GF-D8 (cell line): ENCODE measurements around the gene DYNLT4.
A peak's percentile ranks its signal among the peaks of the same experiment; 100 is the strongest.
"Not testable (repeated sequence)": the region's sequence is repeated elsewhere in the genome, so short reads cannot be mapped to it uniquely, and the experiment has no call there.

ENCODE experiments used
- DNase-seq: peaks from one replicate; lab custom pipeline; 2025; lab: John Stamatoyannopoulos, UW

DYNLT4 gene

DNA sequence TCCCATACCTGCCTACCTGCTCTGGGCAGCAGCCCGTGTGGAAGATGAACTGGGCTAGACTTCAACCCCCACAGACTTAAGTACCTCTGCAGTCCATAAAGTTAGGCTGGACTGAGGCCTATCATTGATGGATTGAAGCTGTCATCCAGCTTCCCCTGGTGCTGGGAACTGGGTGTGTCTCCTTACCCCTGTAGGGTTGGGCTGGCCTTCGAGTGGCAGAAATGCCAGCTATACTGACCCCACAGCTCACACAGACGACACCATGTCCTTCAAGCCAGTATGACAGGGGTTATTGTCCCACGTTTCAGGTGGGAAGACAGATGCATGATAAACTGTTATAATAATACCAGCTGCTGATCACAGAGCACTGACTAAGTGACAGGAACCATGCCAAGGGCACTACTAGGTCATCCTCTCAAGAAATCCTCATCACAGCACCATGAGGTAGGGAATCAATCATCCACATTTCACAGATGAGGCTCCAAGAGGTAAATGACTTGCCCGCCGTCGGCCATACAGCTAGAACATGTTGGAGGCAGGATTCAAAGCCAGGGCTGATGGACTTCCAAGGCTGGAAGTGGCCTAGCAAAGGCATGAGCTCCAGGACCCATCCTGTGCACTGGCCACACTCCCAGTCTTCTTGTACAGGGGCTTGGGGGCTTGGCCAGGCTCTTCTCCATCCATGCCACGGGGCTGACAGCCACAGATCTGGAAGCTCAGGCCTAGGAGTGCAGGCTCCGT, 18.9 kb downstream of the DYNLT4 start, which contains the start of gene BEST4:
Gene BEST4, minus strand, starts transcription at position 51 of the 741 bp plus-strand sequence. CDS start 465 bp downstream, outside the sequence.
- DNase-seq: no peak

- no peak for DNase-seq
Observed at GRCh38 chr1:44787506-44787905, 19.6 kb downstream of the DYNLT4 start.

DNA sequence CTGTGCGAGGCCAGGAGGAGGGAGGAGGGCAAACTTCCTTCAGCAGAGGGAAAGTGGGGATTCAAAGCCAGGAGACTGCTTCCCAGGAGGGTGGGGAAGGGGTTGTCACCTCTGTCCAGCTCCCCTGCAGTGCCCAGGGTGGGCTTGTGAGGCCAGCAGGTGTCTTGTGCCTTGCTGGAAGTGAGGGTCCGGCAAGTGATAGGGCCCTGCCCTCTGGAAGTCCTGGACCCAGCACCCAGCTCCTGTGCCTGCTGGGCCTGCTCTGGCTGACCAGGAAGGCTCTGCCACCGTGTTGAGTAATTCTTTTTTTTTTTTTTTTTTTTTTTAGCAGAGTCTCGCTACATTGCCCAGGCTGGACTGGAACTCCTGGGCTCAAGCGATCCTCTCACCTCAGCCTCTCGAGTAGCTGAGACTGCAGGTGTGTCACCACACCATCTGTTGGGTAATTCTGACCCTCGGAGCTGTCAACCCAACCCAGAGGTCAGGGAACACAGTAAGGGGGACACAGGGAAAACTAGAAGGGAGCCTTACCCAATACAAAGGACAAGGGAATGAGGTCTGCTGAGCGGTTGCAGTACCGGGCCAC, 20.2 kb downstream of the DYNLT4 start:
- no peak for DNase-seq

DNA sequence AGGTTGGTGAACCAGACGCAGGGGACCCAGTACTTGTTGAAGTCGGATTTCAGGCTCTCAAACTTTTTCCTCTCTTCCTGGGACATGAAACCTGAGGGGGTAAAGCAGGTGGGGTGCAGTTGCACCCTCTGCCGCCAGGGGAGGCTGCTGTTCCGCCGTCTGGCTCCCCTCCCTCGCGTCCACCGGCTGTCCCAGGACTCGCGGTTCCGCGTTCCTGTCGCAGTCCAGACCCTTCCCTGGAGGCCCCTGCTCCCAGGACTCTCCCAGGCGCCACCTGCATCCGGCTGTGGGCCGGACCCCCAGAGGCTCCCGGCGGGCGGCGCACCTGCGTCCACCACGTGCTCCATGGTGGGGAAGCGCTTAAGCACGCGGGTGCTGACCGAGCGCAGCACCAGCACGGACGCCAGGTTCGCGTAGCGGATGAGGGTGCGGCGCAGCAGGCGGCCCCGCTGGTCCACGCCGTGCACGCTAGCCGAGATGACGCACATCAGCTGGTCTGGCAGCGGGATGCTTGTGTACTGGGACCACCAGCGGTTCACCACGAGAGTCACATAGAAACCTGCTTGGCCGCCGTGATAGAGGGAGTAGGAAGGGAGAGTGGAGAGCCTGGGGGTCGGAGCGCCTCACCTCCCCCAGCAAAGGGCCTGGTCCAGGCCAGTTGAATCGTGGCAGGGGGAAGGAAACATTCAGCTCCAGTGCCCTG, 20.9 kb downstream of the DYNLT4 start:
- no peak for DNase-seq

GRCh38 chr1:44785501-44786137, 21.5 kb downstream of the DYNLT4 start:
- DNase-seq: no peak

DNA sequence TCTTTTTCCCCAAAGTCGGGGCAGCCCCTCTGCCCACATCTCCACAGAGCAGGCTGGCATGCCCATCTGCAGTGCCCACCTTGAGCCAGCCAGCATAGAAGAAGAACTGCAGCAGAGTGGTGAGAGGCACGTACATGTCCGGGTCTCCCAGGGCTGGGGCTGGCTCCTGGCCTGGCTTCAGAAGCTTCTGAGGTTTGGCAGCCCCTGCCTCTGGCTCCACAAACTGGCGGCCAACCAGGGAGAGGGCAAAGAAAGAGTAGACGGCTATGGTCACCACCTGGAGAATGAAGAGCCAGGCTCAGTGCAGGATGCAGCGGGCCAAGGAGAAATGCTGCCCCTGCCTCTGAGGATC, 22.1 kb downstream of the DYNLT4 start:
- DNase-seq: no peak

DNA sequence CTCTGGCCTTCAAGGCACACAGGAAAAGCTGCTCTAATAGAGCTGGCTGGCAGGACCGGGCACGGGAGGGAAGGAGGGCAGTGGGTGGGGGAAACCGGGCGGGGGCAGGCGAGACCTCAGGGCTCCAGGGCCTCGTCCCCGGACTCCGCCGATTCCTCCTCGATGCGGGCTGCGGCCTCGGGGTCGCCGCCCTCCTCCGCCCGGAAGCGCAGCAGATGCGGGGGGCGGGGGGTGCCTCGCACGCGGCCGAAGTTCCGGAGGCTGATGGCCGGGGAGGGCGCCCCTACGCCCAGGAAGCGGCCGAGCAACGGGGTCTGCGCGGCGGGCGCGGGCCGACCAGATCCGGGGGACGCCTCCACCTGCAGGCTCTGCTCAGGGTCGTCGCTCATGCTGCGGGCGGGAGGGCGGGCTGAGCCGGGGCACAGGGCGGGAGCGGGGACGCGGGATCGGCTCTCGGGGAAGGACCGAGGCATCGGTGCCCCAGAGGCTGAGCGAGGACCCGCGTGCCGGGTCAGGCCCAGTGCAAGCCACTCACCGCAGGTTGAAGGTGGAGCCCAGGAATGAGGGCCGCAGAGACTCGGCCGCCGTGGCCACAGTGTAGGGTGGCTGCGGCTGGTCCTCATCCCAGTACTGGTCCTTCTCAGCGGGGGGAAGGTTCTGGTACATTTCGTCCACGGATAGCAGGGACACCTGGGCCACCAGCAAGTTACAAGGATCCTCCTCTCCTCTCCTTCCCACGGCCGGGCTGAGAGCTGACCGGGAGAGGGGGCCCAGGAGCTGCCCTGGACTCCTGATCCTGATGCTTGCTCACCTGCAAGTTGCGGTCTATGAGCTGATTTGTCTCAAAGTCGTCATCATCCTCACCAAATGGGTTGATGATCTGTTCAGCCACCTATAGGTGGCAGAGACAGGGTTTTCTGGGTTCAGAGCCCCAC, 22.8 kb downstream of the DYNLT4 start:
- no peak for DNase-seq

DNA sequence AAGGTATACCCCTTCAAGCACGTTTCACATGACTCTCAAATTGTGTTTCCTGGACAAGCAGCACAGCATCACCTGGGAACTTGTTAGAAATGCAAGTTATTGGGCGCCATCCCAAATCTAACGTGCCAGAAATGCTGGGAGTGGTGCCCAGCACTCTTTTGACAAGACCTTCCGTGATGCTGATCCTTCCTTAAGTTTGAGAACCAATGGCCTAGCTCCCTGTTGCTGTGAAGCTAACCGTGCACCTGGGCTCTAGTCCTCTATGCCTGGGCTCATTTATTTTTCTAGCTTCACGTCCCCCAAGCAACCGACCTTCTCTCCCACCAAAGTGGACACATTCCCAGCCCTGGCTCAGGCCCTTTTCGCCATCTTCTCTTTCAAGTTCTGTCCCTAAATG, 23.5 kb downstream of the DYNLT4 start:
- no peak for DNase-seq

DNA sequence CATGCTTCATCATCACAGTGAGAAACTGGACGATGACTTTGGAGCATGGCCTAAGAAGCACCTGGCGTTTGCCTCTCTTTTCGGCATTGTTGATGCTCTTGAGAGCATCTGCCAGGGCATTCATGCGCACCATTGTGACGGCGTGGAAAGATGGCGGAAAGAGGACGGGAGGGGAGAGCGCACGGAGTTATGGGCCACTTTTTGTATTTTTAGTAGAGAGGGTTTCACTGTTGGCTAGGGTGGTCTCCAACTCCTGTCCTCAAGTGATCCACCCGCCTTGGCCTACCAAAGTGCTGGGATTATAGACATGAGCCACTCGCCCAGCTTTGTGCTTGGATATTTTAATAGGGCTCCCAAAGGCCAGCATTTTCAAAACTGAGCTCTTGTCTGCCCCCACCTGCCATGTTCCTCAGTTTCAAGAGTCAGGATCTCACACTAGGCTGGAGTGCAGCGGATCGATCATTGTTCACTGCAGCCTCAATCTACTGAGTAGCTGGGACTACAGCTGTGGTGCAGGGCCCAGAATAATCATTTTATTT, 26.5 kb downstream of the DYNLT4 start:
- no peak for DNase-seq

GRCh38 chr1:44778705-44779576, 28.2 kb downstream of the DYNLT4 start:
- no peak for DNase-seq

GRCh38 chr1:44777969-44778635, 29.0 kb downstream of the DYNLT4 start:
- no peak for DNase-seq

DNA sequence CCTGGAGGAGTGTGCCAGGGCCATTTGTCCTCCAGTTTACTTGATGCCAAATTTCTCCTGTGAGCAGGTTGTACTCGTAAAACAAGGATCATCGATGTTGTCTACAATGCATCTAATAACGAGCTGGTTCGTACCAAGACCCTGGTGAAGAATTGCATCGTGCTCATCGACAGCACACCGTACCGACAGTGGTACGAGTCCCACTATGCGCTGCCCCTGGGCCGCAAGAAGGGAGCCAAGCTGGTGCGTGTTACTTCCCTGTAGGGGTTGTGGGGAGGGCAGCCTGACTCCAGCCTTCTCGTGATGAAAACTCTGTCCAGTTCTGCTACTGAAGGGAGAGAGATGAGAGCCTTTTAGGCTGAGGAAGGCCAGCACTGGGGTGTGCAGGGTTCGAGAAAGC, 29.6 kb downstream of the DYNLT4 start:
- no peak for DNase-seq

GRCh38 chr1:44776730-44777068, 30.5 kb downstream of the DYNLT4 start:
- DNase-seq: no peak

DNA sequence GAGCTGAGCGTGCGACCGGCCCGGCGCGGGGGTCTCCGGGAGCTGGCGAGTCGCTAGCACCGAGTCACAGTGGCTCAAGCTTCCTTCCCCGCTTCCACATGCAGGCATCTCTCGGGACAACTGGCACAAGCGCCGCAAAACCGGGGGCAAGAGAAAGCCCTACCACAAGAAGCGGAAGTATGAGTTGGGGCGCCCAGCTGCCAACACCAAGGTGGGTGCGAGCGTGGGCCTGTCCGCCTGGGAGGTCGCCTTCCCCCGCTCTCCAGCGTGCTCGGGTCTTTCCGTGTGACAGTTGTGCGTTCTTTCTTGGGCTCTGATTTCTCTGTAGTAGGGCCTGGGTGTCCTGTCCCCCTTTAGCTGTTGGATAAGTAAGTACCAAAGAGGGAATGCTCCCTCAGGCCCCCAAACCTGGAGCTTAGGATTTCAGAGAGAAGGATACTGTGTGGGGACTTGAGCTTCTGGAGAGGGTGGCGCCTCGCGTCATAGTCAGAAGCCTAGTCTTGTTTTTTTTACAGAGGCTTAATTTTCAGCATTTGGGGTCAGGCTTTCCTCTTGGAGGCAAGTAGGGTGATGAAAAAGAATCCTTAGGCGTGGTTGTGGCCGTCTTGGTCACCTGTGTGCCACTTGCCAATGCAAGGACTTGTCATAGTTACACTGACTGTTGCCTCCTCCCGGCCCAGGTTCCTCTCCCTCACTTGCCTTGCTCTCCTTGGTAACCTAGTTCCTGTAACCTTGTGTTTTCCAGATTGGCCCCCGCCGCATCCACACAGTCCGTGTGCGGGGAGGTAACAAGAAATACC, 31.0 kb downstream of the DYNLT4 start:
- no peak for DNase-seq

- peak; percentile 75 for DNase-seq
Observed at GRCh38 chr1:44775078-44775929, 31.8 kb downstream of the DYNLT4 start, which contains the start of gene RPS8. RPS8 (plus strand) TSS chr1:44775540; CDS start chr1:44775597, 57 bp downstream.

DNA sequence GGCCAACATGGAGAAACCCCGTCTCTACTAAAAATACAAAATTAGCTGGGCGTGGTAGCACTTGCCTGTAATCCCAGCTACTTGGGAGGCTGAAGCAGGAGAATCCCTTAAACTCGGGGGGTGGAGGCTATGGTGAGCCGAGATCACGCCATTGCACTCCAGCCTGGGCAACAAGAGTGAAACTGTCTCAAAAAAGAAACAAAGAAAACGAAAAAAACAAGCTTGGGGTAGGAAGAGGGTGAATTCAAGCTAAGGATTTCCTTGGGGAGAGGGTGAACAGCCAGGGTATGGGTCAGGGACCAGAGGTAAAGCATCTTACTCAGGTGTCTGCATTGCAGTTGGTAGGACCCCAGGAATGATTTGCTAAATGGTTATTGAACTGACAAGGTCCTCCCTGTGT, 40.7 kb downstream of the DYNLT4 start:
- DNase-seq: not testable (repeated sequence)

DNA sequence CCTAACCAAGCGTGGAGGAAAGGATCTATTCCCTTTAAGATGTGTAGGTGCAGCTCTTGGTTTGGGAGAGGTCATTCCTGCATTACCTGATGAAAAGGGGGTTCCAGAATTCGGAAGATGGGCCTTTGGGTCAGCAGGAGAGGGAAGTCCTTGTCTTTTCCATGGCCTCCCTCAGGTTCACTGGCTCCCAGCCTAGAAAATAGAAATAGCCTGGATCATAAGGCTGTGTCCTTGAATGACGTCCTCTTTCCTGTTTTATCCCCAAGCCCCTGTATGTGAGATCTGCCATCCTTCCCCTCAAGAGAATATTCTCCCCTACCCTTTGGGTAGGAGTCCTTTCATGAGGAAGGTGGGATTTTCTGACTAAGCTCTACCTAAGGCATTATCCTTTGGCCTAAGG, 46.3 kb downstream of the DYNLT4 start:
- DNase-seq: no peak

DNA sequence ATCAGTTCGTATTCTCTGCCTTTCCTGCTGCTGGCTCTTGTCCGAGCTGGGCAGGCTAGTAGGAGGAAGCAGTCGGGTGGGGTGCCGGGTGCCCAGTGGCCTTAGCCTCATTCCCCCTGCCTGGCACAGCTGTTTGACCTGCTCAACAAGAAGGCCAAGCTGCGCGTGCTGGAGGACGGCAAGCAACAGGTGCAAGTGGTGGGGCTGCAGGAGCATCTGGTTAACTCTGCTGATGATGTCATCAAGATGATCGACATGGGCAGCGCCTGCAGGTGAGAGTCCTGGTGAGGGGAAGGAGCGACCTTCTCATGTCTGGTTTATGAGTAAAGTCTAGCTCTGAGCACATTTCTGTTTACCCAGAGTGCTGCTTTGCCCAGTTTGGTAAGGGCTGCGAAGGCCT, 48.1 kb downstream of the DYNLT4 start:
- no peak for DNase-seq
